NB4 (cell line): ENCODE results near the gene NR4A3.

Experiments
- CTCF ChIP-seq: IDR thresholded peaks from one replicate; pipeline ENCODE4 v1.5.1; 2012; ENCODE audit warnings: low read depth, low read length
- POLR2A ChIP-seq: IDR thresholded peaks from 2 replicates; pipeline ENCODE4 v1.6.1; 2011; ENCODE audit warnings: mild to moderate bottlenecking; ENCODE audit not compliant: insufficient read length; ENCODE audit errors: extremely low read depth

- TF ChIP-seq CTCF (no peak), POLR2A (no peak)
These were observed 7.3 kb upstream of the NR4A3 start for GRCh38 chr9:99814359-99814758.
